Stimulated activated CD4-positive, alpha-beta T cell treated with anti-CD3 and anti-CD28 coated beads, Interleukin-2, amount 100 ng/mL, for 48 hours (primary cell): ENCODE measurements around the gene ZFPM1.

Experiments used
- DNase-seq, 2 donors: peaks; one replicate each; pipeline ENCODE4 v3.0.0-alpha.2; 2020

ZFPM1 gene

DNA sequence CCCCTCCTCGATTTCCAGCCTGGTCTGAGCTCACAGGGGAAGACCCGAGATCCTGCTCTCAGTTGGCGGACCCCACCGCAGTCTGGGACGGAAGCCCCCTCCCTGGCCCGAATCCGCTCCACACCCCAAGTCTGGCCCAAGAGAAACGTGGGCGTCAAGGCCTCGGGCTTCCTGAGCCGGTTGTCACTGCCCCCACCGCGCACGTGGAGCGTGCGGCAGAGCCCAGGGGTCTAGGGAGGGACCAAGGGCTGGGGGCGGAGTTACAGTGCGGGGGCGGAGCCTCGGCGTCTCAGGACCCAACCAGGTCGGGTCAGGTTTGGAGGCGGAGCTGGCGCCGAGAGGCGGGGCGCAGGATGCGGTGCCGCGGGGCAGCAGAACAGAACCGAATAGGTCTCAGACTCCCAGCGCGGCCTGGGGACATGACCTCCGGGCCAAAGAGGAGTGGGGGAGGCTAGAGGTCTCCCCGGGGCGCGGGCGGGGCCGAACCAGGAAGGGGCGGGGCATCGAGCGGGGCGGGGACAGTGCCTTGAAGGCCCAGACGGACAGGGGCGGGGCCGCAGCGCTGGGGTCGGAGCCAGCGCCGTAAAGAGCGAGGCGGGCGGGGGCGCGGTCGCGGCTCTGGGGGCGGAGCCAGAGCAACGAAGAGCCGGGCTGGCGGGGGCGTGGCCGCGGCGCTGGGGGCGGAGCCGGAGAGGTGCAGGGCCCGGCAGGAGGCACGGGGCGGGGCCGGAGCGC, 431 bp upstream of the ZFPM1 start:
- DNase-seq = peak; percentile 99 to 100

DNA sequence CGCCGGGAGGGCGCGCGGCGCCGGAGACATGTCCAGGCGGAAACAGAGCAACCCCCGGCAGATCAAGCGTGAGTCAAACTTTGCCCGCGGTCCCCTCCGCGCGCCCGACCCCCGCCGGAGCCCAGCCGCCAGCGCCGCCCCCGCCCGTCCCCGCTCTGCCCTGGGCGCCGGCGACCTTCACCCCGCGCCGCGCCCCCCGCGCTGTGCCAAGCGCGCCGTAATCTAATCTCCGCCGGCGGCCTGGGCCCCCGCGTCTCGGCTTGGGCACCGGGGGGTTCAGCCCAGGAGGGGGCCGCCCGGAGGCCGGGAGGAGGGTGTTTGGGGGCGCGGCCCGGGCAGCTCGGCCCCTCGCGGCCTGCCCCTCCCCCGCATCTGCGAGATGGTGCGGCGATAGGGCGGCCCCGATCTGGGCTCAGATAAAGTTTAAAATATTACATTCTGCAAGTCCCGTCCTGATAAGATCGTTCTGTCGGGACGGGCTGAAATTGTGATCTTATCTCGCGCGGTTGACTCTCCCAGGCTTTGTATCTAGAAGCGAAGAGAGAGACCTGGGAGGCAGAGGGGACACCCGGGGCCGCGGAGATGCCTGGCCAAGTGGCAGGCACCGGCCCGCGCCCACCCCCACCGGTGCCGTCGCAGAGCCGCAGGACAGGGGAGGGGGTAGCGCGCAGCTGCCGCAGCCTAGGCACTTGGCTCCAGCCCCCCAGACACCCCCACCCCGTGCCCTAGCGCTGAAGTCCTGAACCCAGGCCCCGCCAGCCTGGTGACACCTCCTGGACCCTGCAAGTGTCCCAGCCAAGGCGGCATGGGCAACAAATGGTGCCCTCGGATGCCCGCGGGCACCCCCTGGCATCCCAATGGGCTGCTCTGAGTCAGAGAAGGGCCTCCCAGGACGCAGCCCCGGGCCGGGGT, 787 bp downstream of the ZFPM1 start:
- peak in 1 of 2 donors; percentile 19 for DNase-seq

DNA sequence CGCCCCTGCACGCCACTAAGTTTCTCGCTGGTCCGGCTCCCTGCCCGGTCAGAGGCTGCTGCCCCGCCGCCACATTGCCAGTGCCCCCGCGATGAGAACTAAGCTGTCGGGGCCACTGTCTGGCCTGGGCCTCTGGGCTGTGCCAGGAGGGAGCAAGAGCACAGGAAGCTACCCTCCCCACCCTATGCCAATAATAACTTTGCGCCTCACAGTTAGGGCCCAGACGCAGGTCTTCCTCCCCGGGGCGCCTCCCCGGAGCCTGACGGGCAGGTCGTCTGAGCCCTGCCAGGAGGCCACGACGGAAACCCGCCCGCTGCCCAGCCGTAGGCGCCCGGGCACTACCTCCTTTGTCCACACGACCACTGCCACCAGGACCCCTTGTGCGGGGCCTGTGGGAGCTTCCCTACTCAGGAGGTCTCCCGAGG, 1.5 kb downstream of the ZFPM1 start:
- peak; percentile 27 to 41 for DNase-seq

DNA sequence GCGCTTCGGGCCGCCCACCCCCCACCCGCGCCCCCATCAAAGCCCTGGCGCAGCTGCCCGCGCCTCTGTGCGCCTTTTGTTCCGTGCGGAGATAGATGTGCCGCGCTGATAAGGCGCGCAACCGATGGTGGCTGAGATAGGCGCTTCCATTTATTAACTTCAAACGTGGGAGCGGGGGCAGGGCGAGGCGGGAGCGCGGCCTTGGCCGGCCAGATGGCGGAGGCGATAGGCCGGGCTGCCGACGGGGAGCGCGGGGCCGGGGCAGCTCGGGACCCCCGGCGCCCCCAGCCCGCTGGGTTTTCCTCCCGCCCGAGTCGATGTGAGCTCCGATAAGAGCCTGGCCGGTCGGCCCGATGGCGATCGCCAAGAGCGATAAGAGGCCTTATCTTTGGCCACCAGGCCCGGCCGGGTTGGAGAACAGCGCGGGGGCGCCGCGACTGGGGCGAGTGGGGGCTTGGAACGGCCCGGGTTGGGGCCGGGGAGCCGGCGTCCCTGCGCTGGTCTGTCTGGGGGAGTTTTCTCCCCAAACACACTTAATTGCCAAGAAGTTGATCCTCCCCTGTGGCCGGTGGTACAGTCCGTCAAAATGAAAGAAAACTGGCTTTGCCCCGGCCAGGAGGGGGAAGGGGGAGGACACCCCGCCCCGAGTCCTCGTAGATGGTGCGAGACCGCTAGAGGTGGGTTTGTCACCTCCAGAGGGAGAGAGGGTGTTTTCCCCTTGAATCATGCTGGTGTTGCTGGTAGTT, 2.7 kb downstream of the ZFPM1 start:
- DNase-seq = peak; percentile 68 to 72

DNA sequence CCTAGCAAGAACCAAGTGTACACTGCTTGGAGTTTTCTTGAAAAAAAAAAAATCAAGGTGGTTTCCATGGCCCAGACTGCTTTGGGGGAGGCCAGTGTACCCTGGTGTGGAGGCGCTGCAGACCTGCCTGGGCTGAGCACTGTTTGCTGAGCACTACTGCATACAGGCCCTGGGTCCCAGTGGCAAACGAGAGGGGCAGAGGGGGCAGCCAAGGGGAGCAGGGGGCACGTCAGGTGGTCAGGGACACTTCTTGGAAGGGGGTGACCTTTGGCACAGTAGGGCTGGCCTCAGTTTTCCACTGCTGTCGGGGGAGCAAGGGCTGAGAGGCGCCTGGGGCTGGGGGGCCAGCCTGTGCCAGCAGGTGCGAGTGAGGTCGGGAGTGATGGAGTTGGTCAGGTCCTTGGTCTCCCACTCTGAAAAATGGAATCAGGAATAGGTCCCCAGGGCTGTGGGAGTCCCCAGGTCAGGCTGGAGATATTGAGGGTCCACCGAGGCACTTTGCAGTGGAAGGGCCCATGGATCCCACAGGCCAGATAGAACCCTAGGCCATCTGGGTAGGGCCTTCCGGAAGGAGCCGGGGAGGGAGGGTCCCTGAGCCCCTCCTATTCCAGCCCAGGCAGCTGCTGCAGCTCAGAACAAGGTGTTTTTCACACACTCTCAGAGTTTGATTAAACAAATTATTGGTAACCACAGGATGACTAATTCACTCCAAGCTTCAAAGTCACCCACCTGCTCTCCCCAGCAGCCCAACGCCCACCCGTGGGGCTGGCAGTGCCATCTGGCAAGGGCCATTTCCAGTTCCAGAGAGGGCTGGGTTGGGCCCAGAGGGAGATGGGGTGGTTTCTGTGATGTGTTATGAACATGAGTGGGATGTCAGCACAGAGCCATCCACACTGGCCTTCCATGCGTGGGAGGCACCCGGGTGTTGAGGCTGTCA, 3.5 kb downstream of the ZFPM1 start:
- peak; percentile 53 for DNase-seq

DNA sequence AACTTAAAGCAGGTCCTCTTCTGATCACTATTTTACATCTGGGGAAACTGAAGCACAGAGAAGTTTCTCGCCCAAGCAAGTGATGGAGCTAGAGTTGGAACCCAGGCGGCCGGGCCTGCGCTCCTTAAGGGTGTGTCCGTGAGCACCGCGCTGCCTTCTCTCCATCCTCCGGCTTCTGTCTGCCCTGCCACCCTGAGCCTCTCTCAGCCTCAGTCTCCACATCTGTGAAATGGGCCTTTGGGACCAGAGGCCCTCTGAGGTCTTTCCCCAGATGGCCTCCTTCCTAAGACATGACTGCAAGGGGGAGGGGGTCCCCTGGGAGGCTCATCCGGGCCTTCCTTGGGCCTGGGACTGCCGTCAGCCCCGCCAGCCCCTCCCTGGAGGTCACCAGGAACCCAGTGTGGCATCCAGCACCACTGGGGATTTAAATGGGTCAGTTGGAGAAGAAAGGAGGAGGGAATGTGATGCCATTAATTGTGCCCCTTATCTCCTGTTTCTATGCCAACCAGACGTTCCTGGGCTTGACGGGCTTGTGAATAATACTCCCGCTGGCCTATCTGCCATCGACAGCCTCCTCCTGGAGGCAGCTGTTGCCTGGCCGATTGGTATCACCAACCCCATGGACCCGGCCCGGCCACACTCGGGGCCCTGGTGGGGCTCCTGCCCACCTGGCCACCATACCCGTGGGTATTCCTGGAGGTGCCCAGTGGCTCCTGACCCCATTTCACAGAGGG, 5.1 kb downstream of the ZFPM1 start:
- DNase-seq = no peak

DNA sequence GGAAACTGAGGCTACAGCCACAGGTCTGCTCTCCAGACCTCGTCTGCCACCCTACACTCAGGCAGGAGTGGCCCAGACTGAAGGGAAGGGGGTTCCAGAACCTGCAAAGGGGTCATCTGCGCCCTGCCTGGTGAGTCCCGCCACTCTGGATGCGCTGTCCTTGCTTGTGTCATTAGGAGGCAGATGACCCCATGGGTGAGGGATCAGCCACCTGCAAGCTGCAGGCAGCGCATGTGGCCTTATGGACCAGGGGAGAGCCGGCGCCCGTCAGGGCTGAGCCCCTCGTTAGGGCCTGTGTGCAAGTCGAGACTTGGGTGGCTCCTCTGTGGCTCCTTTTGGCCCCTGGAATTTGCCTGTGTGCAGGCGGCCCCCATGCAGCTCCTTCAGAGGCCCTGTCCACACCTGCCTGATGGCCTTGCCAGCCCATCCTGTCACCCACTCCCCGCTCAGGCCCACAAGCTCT, 5.7 kb downstream of the ZFPM1 start:
- no peak for DNase-seq

DNA sequence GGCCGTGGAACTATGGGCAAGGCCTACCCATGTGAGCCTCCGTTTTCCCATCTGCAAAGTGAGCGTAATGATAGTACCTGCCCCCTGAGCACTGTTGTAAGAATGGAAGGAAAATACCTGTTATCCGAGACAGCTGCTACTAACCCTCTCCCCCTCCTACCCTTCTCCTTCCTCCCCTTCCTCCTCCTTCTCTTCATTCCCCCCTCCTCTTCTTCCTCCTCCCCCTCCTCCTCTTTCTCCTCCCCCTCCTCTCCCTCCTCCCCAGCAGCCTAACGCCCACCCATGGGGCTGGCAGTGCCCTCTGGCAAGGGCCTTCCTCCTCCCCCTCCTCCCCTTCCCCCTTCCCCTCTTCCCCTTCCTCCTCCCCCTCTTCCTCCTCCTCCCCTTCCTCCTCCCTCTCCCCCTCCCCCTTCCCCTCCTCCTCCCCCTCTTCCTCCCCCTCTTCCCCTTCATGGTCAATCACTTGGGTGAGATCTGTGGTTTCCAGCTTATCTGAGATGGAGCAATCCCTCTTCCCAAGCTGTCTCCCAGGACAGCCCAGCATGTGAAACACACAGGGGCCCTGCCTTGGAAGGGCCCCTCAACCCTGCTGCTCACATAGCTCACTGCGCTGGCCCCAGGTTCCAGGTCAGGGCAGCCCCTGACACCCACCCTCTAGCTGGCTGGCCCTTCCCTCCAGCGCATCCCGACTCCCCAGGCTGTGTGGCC, 6.4 kb downstream of the ZFPM1 start:
- DNase-seq = no peak

DNA sequence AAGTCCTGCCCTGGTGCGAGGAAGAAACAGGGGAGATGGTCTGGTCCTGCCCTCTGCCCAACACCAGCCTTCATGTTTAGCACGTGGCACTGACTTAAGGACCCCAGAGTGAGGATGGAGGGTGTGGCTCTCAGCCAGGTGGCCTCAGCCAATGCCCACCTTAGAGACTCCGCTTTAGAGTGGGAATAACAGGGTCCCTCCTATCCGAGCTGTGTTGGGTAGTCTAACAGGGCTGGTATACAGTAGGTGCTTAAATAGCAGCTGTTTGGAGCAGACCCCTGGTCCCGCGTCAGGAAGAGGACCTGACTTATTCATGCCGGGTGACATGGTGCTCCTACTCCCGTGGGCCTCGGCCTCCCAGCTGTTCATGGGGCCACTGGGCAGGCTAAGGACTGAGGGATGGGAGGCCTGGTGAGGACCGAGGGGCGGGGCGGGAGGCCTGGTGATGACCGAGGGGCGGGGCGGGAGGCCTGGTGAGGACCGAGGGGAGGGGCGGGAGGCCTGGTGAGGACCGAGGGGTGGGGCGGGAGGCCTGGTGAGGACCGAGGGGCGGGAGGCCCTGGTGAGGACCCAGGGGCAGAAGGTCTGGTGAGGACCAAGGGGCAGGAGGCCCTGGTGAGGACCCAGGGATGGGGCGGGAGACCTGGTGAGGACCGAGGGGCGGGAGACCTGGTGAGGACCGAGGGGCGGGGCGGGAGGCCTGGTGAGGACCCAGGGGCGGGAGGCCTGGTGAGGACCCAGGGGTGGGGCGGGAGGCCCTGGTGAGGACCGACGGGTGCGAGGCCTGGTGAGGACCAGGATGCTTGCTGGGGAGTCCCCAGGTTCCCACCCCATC, 7.6 kb downstream of the ZFPM1 start:
- DNase-seq = no peak

DNA sequence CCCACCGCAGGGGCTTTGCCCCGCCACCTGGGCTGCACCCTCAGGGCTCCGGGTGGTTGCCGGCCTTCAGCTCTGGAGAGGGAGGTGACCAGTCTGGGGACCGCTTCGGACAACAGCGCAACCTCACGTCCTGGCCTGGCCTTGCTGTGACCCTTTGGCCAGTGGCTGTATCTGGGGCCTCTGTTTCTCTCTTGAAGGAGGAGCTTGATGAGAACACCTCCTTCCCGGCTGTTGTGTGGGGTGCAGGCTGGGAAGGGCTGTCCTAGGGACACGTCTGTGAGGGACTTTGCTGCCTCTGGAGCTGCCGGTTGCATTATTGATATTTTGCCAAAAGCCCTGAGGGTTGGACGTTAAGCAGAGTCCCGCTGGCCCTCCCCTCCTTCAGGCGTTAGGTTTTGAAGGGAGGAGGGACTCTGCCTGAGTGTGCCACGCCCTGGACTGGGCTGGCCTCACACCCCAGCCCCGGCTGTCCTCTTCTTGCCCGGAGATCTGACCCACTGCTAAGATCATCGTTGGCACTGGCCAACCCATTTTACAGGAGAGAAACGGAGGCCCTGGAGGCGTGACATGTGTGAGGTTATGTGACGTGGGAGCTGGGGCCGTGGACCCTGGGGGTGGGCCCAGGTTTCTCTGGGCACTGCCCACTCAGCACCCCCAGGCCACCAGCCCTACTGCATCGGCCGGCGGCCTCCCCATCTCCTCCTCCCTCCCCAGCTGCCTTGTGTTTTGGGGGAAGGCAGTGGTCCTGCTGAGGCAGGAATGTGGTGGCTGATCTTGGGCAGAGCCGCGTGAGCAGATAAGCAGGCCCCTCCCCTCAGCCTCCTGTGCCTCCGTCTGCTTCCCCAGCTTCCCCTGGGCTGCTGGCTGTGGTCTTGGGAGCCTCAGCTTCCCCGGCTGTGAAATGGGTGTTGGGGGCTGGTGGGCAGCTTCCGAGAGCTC, 8.5 kb downstream of the ZFPM1 start:
- DNase-seq = no peak

DNA sequence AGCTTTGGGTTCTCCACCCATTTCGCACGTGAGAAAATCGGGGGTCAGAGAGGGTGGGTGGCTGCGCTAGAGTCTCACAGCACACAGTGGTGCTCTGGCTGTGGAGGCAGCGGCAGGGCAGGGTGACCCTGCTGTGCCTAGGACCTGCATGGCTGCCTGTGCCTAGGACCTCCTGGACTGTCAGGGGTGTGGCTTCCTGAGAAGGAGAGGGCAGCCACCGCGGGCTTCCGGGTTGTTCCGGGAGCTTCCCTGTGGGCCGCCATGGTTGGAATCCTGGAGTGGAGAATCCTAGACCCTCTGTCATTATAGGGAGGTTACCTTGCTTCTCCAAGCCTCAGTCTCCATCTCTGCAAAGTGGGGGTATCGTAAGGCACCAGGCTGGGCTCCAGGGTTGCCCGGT, 9.3 kb downstream of the ZFPM1 start:
- DNase-seq = no peak

DNA sequence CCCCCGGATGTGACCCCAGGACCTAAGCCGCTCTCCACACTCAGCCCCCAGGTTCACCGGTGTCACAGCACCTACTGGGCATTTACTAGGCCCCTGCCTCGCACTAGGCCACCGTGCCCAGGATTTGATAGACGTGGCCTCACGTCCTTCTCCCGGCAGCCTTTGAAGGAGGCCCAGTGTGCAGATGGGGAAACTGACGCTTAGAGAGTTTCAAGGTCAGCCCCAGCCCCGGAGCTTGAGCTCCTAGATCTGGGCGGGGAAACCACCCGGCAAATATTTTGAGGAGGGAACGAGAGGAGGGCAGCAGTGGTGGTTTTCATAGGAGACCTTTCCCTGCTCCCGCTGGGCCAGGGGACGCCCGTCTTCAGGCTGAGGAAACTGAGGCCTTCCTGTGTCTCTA, 10.3 kb downstream of the ZFPM1 start:
- DNase-seq = no peak

DNA sequence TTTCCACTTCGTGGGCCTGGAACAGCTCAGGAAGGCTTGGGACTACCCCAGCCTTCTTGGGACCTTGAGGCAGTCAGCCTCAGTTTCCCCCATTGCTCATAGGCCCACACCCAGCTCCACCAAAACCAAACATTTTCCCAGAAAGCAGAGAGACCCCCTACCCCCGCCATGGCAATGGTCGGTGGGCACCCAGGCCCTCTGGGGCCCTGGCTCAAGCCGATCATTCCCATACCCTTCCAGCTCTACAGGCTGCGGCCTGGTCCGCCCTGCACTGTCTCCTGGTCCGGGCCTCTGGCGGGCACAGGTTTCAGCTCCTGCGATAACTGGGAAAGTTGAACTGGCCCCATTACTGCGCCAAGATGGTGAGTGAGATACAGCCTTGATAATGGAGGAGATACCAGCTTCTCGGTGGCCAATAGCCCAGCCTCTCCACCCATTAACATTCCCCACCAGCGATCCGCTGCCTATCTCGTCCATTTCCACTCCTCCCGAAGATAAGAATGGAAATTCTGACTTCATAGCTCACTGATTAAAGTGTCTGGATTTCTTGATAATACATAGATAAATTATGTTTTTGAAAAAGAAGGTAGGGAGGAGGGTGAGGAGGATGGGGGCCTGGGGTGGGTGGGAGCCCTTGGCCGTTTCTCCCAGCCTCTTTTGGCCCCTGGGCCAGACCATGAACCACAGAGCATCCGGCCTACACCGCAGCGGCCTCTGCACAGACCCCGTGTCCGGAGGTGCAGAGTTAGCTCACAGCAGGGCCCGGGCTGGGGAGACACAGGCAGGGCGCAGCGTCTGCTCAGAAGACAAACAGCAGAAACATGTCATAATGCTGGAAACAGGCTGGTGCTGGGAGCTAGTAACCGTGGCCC, 11.6 kb downstream of the ZFPM1 start:
- no peak for DNase-seq

DNA sequence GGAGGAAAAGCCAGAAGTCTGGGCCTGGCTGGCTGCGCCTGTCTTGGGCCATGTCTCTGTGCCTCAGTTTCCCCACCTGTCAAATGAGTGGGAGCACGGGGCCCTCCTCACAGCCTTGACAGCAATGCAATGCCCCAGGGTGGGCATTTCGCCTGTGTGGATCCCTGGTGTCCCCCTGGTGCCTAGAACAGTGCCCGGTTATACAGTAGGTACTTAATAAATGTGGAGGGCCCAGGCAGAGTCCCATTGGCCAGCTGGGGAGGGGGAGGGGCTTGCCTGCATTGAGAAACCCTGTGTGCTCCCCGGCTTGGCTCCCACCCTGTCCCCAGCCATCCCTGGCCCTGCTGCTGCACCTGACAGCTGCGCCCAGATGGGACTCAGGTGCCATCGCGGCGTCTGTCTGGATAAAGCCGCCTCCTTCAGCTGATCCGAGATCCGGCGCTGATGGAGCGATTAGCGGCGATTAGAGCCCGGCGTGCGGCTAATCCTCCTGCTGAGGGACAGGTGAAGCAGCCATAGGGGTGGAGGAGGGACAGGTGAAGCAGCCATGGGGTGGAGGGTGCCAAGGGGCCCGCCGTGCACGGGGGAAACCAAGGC, 12.4 kb downstream of the ZFPM1 start:
- no peak for DNase-seq

DNA sequence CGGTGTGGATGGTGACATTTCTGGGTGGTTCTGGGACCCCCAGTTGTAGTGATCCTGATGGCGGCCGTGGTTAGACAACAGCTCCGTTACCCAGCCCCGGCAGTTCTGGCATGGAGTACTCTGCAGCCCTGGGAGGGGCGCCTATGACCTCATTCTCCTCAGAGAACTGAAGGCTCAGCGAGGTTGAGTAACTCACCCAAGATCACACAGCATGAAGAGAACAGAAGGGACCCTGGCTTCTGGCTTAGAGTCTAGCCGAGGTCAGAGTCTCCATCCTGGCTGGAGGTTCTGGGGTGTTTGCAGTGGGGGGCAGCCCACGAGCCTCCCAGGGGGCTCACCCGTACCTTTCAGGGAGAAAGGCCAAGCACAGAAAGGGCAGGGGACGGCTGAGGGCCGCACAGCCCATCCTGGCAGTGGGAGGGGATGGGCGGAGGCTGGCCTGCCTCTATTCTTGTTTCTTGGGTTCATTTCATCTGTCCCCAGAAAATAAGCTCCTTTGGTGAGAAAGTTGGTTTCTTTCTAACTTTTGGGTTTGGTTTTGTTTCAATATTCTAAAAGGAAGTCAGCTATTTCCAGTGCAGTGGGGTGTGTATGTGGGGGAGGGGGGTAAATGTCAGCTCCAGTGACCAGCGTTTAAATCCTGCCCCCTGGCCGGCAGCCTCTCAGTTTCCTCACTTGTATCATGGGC, 13.2 kb downstream of the ZFPM1 start:
- DNase-seq = no peak

DNA sequence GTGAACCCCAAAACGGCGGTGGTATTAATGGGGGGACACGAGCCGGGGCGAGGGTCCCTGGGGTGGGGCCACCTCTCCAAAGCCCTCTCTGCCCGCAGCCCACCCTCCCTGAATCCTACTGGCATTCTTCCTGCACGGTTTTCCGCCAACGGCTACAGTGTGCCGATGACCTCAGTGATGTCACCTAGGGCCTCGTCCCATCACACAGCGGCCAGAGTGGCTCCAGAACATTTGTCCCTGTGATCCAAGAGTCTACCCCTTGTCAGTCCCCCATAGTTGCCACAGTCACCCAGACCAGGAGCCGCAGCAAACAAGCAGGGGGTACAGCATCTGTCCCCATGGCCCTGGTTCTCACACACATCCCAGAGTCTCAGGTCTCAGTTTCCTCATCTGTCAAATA, 13.9 kb downstream of the ZFPM1 start:
- no peak for DNase-seq

DNA sequence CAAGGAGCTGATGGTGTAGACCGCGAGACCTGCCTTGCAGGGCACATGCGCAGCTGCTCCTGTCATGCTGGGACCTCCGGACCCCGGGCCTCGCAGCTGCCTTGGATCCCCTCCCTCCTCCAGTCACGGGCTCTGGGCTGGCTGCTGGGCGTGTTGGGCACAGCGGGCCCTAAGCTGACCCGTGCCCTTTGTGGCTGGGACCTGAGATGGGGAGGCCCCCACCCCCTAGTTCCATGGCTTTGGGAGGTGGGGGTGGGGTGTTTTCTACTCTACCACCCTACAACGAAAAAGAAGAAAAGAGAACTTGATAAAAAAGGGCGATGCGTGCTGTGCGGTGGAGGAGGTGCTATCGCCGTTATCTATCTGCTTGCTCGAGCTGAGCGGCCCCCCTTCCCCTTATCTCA, 14.5 kb downstream of the ZFPM1 start:
- no peak for DNase-seq
